ENCODE results near the gene POP4. TPM values are rescaled to one million over a fixed set of nuclear protein-coding genes. Genes with fewer than 3 reads are reported as not detected.

POP4 gene
- total RNA-seq, 1 donor from 2014 or later: 48.4 TPM

GRCh38 chr19:29579308-29579910 lies 26.7 kb upstream of the POP4 start:
- TF ChIP-seq, protein P1, sequence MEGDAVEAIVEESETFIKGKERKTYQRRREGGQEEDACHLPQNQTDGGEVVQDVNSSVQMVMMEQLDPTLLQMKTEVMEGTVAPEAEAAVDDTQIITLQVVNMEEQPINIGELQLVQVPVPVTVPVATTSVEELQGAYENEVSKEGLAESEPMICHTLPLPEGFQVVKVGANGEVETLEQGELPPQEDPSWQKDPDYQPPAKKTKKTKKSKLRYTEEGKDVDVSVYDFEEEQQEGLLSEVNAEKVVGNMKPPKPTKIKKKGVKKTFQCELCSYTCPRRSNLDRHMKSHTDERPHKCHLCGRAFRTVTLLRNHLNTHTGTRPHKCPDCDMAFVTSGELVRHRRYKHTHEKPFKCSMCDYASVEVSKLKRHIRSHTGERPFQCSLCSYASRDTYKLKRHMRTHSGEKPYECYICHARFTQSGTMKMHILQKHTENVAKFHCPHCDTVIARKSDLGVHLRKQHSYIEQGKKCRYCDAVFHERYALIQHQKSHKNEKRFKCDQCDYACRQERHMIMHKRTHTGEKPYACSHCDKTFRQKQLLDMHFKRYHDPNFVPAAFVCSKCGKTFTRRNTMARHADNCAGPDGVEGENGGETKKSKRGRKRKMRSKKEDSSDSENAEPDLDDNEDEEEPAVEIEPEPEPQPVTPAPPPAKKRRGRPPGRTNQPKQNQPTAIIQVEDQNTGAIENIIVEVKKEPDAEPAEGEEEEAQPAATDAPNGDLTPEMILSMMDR (conservative IDR thresholded peaks at IDR 0.05): no peak
- no peaks in the 10 kb centered on the region for H3K36me3 Mint-ChIP-seq
- no peak overlapping the region for H3K27ac Mint-ChIP-seq
- H3K4me1 Mint-ChIP-seq (ENCODE audit: unreplicated experiment): peaks cover 5% of the 10 kb centered on the region
- no peak overlapping the region for H3K4me3 Mint-ChIP-seq
- peaks cover 77% of the 10 kb centered on the region for H3K27me3 Mint-ChIP-seq
- DNase-seq (ENCODE audit: extremely low spot score, unreplicated experiment): no peak
- H3K9me3 Mint-ChIP-seq: no peaks in the 10 kb centered on the region

DNA sequence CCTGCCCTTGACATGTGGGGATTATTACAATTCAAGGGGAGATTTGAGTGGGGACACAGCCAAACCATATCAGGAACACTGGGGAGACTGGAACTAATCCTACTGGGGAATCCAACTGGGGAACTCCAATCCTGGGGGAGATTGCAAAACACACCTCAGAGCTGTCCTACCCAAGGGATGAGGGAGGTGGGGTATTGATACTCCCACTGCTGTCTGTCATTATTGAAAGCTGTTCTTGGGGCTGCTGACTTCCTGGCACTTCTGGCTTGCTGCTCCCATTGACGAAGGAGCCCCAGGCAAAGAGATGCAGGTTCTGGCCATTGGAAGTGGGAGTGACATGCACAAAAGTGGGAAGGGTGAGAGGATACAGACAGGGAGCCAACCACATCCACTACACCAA lies 24.7 kb upstream of the POP4 start:
- H3K4me3 Mint-ChIP-seq: no peak overlapping the region
- H3K4me1 Mint-ChIP-seq (ENCODE audit: unreplicated experiment): peaks cover 5% of the 10 kb centered on the region
- H3K27ac Mint-ChIP-seq: no peak overlapping the region
- peaks cover 73% of the 10 kb centered on the region for H3K27me3 Mint-ChIP-seq
- TF ChIP-seq, protein P1 (conservative IDR thresholded peaks at IDR 0.05): no peak
- H3K36me3 Mint-ChIP-seq: no peaks in the 10 kb centered on the region
- H3K9me3 Mint-ChIP-seq: no peaks in the 10 kb centered on the region
- DNase-seq (ENCODE audit: extremely low spot score, unreplicated experiment): no peak

DNA sequence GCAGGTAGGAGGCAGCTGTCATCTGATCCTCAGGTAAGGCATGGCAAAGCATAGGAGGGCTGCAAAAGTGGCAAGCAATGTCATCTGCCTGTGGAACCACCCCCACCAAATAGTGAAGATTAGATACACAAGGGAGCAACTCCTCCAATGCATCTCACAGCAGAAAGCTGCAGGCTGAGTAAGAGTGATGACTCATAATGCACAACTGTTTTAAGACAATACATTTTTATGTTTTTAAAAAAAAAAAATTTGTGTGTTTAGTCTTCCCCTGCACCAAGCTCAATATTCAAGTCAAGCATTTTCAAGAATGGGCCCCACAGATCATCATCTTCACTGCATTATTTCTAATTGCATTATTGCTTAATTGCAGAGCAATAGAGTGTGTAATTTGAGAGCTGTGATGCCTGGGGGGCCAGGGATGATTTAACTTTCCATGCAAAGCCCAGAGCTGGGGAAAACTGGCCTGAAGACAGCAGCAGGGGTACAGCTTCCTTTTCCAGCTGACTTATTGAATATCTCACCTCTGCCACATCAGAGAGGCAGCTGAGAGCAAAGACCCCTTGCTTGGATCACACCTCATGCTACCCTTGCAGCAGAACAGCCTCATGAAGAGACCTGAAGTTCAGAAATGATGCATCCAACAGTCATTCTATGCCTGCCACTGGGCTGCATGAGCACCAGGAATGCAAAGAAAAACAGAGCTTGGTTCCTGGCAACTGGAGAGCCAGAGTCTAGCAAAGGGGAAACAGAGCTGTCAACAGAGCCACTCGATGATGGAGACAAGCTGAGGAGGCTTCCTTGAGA lies 22.7 kb upstream of the POP4 start:
- Mint-ChIP-seq H3K9me3 (no peaks in the 10 kb centered on the region), H3K27ac (no peak overlapping the region), H3K36me3 (no peaks in the 10 kb centered on the region), H3K4me3 (no peak overlapping the region), H3K4me1 (ENCODE audit: unreplicated experiment) (peaks cover 5% of the 10 kb centered on the region), H3K27me3 (peaks cover 67% of the 10 kb centered on the region)
- TF ChIP-seq, protein P1 (conservative IDR thresholded peaks at IDR 0.05): no peak
- no peak for DNase-seq (ENCODE audit: extremely low spot score, unreplicated experiment)

DNA sequence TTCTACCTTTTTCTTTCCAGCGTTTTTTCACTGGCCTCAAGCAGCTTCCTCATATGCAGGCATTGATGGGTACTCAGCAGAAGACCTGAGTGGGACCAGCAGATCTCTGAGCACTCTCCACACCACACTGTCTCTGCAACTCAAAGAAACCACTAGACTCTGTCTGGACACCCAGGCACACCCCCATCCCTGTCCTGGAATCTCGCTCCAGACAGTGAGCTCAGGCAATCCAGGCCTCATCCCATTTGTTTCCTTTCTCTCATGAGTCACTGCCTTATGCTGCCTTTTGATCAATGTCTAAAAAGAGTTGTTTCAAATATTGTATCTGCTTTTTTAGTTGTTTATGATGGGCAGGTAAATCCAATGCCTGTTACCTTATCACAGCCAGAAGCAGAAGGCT lies 19.7 kb upstream of the POP4 start:
- no peaks in the 10 kb centered on the region for H3K9me3 Mint-ChIP-seq
- peaks cover 66% of the 10 kb centered on the region for H3K27me3 Mint-ChIP-seq
- DNase-seq (ENCODE audit: extremely low spot score, unreplicated experiment): no peak
- H3K27ac Mint-ChIP-seq: no peak overlapping the region
- TF ChIP-seq, protein P1 (conservative IDR thresholded peaks at IDR 0.05): no peak
- H3K4me3 Mint-ChIP-seq: no peak overlapping the region
- H3K36me3 Mint-ChIP-seq: no peaks in the 10 kb centered on the region
- peaks cover 5% of the 10 kb centered on the region for H3K4me1 Mint-ChIP-seq (ENCODE audit: unreplicated experiment)

DNA sequence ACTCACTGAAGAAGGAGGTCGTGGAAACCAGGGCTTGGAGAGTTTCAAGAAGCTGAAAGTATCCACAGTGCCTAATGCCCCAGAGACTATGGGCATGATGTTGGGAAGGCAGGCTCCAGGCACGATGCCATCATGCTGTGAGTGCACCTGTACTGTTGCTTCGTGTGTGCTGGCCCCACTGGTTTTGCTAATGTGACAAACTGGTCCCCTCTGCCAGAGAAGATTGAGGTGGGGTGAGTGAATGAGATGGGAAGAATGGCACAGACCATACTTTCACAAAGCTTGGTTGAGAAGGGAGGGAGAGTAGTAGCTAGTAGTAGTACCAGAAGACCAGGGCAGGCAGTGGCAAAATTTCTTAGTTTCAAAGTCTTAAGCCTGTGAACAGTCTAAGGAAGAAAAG lies 19.0 kb upstream of the POP4 start:
- H3K36me3 Mint-ChIP-seq: no peaks in the 10 kb centered on the region
- no peaks in the 10 kb centered on the region for H3K9me3 Mint-ChIP-seq
- no peak for DNase-seq (ENCODE audit: extremely low spot score, unreplicated experiment)
- peaks cover 70% of the 10 kb centered on the region for H3K27me3 Mint-ChIP-seq
- H3K4me3 Mint-ChIP-seq: no peak overlapping the region
- H3K4me1 Mint-ChIP-seq (ENCODE audit: unreplicated experiment): peaks cover 5% of the 10 kb centered on the region
- TF ChIP-seq, protein P1 (conservative IDR thresholded peaks at IDR 0.05): no peak
- H3K27ac Mint-ChIP-seq: no peak overlapping the region

All from type B pancreatic cell (in vitro differentiated cells).